ENCODE results near the gene HIC1.

The HIC1 gene

GRCh38 chr17:2084036-2084765, 29.3 kb downstream of the HIC1 start:
- no peak for DNase-seq (ENCODE audit: low read depth)
- TF ChIP-seq CTCF (IDR thresholded peaks at IDR 0.05; ENCODE audit: low read depth, low read length, missing control alignments) = no peak
- in situ Hi-C loops (cut with HindIII; ENCODE audit: low sequenced_read_pairs) = loop anchor here (25.0 kb wide), 1 partner anchor 178 kb away; no protein-coding TSS in a partner anchor
- H3K4me3 ChIP-seq (ENCODE audit: low read depth, low read length) = no peak overlapping the region

GRCh38 chr17:2084766-2085647, 30.1 kb downstream of the HIC1 start:
- in situ Hi-C loops (cut with HindIII; ENCODE audit: low sequenced_read_pairs) = loop anchor here (5.0 to 25.0 kb wide), 2 partner anchors 57 to 177 kb away; no protein-coding TSS in a partner anchor
- H3K4me3 ChIP-seq (ENCODE audit: low read depth, low read length) = no peak overlapping the region
- TF ChIP-seq CTCF (IDR thresholded peaks at IDR 0.05; ENCODE audit: low read depth, low read length, missing control alignments) = no peak
- no peak for DNase-seq (ENCODE audit: low read depth)

- in situ Hi-C loops (cut with HindIII; ENCODE audit: low sequenced_read_pairs) = loop anchor here (5.0 to 25.0 kb wide), 2 partner anchors 57 to 177 kb away; no protein-coding TSS in a partner anchor
- no peak for TF ChIP-seq CTCF (IDR thresholded peaks at IDR 0.05; ENCODE audit: low read depth, low read length, missing control alignments)
- H3K4me3 ChIP-seq (ENCODE audit: low read depth, low read length) = no peak overlapping the region
- peak; percentile 68 for DNase-seq (ENCODE audit: low read depth)
Measured at GRCh38 chr17:2085648-2085949, 30.7 kb downstream of the HIC1 start.

GRCh38 chr17:2086306-2086705, 31.4 kb downstream of the HIC1 start:
- no peak for DNase-seq (ENCODE audit: low read depth)
- no peak overlapping the region for H3K4me3 ChIP-seq (ENCODE audit: low read depth, low read length)

GRCh38 chr17:2087597-2088211, 32.8 kb downstream of the HIC1 start:
- H3K4me3 ChIP-seq (ENCODE audit: low read depth, low read length) = no peak overlapping the region
- TF ChIP-seq CTCF (IDR thresholded peaks at IDR 0.05; ENCODE audit: low read depth, low read length, missing control alignments) = no peak
- DNase-seq (ENCODE audit: low read depth) = no peak
- in situ Hi-C loops (cut with HindIII; ENCODE audit: low sequenced_read_pairs) = loop anchor here (5.0 to 25.0 kb wide), 2 partner anchors 55 to 175 kb away; no protein-coding TSS in a partner anchor

More at GRCh38 chr17:2086306-2086705, 31.4 kb downstream of the HIC1 start:
- in situ Hi-C loops (cut with HindIII; ENCODE audit: low sequenced_read_pairs) = loop anchor here (5.0 to 25.0 kb wide), 2 partner anchors 56 to 176 kb away; no protein-coding TSS in a partner anchor
- no peak for TF ChIP-seq CTCF (IDR thresholded peaks at IDR 0.05; ENCODE audit: low read depth, low read length, missing control alignments)

- no peak for TF ChIP-seq CTCF (IDR thresholded peaks at IDR 0.05; ENCODE audit: low read depth, low read length, missing control alignments)
- H3K4me3 ChIP-seq (ENCODE audit: low read depth, low read length) = no peak overlapping the region
- DNase-seq (ENCODE audit: low read depth) = no peak
- in situ Hi-C loops (cut with HindIII; ENCODE audit: low sequenced_read_pairs) = loop anchor here (5.0 to 25.0 kb wide), 2 partner anchors 53 to 173 kb away; no protein-coding TSS in a partner anchor
Measured at GRCh38 chr17:2089021-2089422, 34.1 kb downstream of the HIC1 start.
